ENCODE results near the gene LRWD1.
"Not testable (repeated sequence)": the region's sequence is repeated elsewhere in the genome, so short reads cannot be mapped to it uniquely, and the experiment has no call there.

Gene LRWD1

DNA sequence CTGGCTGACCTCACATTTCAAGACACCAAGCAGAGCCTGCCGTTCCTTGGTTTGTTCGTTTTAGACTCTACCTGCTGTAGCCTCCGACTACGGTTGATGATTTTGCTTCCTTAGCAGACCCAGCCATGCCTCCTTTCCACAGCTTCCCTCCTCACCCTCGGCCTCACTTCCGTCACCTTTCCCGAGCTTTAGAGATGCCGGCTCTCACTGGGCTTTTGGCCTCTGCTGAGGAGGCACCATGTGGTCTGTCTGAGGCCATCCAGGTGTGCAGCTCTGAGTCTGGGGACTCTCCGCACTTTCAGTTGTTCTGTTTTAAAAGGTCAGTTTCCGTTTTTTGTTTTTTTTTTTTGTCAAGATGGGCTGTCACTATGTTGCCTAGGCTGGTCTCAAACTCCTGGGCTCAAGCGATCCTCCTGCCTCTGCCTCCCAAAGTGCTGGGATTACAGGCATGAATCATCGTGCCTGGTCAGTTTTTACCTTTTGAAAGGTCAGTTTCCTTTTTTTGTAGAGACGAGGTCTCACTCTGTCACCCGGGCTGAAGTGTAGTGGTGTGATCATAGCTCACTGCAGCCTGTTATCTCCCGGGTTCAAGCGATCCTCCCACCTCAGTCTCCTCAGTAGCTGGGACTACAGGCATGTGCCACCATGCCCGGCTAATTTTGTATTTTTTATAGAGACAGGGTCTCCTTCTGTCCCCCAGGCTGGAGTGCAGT, 19.7 kb upstream of the LRWD1 start:
- peak in 1 of 2 donors; percentile 37 for DNase-seq

DNA sequence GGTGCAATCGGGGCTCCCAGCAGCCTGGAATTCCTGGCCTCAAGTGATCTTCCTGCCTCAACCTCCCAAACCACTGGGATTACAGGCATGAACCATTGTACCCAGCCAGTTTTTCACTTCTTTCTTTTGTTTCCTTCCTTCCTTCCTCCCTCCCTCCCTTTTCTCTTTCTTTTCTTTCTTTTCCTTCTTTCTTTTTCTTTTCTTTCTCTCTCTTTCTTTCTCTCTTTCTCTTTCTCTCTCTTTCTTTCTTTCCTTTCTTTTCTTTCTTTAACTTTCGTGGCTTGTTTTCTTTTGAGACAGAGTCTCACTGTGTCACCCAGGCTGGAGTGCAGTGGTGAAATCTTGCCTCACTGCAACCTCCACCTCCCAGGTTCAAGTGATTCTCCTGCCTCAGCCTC, 19.1 kb upstream of the LRWD1 start:
- no peak for DNase-seq

- no peak for DNase-seq
These were observed 18.2 kb upstream of the LRWD1 start for GRCh38 chr7:102446387-102447156.

- DNase-seq: no peak
These were observed 17.5 kb upstream of the LRWD1 start for GRCh38 chr7:102447311-102447710.

- no peak for DNase-seq
These were observed 15.6 kb upstream of the LRWD1 start for GRCh38 chr7:102449136-102449535.

DNA sequence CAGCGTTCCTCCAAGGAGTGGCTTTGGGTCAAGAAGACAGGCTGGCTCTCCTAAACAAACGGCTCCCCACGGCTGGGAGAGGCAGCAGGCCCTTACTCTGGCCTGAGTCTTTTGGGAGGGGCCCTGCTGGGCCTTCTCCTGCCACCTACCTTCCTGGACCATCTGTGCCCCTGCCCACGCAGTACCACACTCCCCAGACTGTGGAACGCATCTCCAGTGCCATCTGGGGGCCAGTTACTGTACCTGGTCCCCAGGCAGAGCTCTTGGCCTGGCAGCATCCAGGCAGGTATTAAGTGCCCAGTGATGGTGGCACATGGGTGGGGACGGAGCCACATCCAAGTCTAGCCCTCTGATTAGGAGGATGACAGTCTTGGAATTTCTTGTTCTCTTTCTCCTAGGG, 14.5 kb upstream of the LRWD1 start:
- peak; percentile 60 to 68 for DNase-seq

- no peak for DNase-seq
These were observed 13.3 kb upstream of the LRWD1 start for GRCh38 chr7:102451371-102452054.

GRCh38 chr7:102452451-102452850, 12.3 kb upstream of the LRWD1 start:
- DNase-seq: no peak

- no peak for DNase-seq
These were observed 11.5 kb upstream of the LRWD1 start for GRCh38 chr7:102453319-102453718.

DNA sequence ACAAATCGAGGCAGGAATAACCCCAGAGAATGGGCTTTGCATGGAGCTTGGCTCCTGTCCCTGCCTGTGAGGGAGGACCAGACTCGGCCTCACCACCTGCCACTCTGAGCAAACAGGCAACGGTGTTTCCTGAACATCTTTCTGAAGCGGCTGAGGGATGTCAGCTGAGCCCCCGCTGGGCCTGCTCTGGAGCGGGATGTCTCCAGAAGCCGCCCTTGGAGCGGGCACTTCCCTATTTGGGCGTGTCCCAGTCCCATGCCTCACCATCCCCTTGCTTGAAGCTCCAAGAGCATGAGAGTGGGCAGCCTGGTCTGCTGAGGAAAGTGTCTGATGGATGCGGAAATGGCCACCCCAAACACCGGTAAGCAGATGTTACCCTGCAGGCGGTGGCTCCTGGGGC, 10.3 kb upstream of the LRWD1 start:
- DNase-seq: no peak

- DNase-seq: not testable (repeated sequence)
These were observed 9.9 kb upstream of the LRWD1 start for GRCh38 chr7:102454932-102455331.

GRCh38 chr7:102455596-102455995, 9.2 kb upstream of the LRWD1 start:
- DNase-seq: no peak

DNA sequence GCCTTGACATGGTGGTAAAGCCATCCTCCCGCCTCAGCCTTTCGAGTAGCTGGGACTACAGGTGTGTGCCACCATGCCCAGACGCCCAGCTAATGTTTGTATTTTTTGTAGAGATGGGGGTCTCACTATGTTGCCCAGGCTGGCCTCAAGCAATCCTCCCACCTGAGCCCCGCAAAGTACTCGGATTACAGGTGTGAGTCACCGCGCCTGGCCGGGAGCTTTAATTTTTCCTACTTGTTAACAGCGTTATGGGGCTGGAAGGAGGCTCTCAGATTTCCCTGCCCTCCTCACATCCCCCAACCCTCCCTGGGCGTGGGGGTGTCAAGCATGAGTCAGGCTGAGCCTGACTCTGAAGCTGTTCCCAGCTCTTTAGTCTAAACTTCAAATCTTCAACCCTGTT, 8.5 kb upstream of the LRWD1 start:
- DNase-seq: no peak

DNA sequence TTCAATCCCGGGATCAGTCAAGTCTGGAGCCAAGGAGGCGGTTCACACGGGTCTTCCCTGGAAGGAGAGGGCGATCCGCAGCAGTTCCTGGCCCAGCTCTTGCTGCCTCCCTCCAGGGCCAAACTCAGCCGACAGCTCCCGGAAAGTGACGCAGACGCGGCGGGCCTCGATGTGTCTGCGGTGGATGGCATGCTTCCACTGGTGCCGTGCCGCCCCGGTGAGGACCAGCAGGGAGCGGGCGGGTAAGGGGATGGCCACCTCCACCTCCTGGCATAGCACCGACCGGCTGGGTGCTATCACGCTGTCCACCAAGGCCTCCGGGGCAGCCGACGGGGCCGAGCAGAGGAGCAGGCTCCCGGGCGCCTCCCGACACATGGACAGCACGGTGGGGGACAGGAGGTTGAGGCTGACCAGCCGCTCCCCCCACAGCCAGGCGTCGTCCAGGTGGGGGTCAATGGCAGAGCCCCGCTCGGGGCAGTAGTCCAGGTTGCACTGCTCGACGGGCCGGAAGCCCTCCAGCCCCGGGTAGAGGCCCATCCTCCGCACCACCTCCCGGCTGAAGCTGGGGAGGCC, 7.3 kb upstream of the LRWD1 start:
- no peak for DNase-seq

DNA sequence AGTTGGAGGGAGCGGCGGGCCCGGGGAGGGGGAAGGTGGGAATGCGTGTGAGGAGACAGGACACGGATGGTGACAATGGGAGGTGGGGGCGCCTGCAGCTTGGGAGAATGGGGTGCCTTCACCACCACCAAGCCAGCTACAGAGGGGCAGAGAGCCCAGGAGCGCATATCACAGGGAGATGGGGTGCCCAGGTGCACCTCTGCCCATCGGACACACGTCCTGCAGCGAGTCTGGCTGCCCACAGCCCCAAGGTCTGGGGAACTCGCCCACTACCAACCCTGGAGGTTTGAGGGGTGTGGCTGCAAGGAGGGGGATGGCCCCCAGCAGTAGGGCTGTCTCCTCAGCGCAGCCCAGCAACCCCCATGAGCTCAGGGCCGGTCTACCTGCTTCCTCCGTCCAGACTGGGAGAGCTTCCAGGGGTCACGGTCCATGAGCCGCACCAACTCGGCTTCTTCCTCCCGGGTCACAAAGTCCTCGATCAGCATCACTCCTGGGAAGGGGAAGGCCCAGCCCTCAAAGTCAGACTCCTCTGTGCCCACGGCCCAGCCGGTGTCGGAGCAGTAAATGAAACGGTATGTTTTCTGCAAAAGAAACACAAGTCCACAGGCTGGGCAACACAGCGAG, 5.5 kb upstream of the LRWD1 start:
- no peak for DNase-seq

GRCh38 chr7:102460467-102460866, 4.3 kb upstream of the LRWD1 start:
- no peak for DNase-seq

DNA sequence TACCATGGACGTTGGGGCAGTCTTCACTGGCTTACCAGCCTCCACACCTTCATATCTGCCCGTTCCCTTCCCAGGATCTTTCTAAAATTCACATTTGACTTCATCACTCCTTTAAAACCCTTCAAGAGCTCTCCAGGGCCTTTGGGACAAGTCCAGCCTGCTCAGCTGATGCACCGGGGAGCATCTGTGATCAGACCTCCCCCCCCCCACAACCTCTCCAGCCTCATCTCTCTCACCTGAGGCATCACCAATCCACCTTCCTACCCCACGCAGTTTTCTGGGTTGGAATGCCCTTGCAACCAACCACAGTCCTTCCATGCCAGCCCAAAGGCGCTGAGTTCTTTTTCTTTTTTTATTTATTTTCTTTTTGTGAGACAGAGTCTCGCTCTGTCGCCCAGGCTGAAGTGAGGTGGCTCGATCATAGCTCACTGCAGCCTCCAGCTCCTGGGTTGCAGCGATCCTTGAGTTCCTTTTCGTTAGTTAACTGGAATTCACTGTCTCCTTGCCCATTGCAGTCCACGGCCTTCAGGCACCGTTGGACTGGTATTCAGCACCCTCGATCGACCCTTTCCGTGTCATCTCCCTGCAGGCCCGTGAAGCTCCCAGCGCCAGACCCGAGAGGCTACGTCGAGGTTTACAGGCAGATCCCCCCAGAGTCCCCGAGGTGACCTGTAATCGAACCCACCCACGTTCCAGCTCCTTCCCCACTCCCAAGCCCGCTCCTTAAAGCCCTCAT, 775 bp upstream of the LRWD1 start:
- no peak for DNase-seq

GRCh38 chr7:102466097-102466496, 1.3 kb downstream of the LRWD1 start:
- no peak for DNase-seq

DNA sequence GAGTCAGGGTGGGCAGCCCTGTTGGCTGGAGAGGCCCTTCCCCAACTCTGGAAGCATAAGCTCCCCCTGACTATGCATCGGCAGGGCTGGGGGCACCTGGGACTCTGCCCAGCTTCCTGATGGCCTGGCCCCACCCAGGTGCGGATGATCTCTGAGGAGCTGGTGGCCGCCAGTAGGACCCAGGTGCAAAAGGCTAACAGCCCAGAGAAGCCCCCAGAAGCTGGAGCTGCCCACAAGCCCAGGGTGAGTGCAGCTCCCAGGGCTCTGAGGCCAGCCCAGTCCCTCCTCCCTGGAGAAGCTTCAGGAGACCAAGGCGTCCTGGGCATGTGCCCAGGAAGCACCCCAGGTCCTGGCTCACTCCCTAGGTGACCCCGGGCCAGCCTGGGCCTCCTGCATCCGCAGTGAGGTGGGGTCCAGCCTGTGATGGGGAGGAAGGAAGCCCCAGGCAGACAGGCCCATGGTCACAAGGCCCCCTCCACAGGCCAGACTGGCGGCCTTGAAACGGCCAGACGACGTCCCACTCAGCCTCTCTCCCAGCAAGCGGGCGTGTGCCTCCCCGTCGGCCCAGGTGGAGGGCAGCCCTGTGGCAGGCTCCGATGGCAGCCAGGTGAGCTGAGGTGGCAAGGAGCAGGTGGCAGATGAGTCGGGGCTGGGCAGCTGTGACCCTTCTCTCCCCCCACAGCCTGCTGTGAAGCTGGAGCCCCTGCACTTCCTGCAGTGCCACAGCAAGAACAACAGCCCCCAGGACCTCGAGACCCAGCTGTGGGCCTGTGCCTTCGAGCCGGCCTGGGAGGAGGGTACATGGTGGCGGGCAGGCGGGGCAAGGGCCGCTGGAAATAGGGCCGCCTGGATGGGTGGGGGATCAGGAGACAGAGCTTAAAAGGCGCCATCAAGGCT, 3.0 kb downstream of the LRWD1 start:
- DNase-seq: no peak

- DNase-seq: no peak
These were observed 3.9 kb downstream of the LRWD1 start for GRCh38 chr7:102468478-102469350.
